Activated CD4-positive, CD25-positive, alpha-beta regulatory T cell treated with anti-CD3 and anti-CD28 coated beads, Interleukin-2, amount 50 U/mL, for 24 hours (primary cell): ENCODE results near the gene ZNF319.

Experiments used
- ATAC-seq, 2 donors: fragments of 150-1000 bp; cut with Tn5 transposase; one replicate each; pipeline ENCODE4 v1.10.0; 2021; ENCODE audit warnings: mild to moderate bottlenecking in 1 of 2, moderate library complexity in 1 of 2

ZNF319 gene

DNA sequence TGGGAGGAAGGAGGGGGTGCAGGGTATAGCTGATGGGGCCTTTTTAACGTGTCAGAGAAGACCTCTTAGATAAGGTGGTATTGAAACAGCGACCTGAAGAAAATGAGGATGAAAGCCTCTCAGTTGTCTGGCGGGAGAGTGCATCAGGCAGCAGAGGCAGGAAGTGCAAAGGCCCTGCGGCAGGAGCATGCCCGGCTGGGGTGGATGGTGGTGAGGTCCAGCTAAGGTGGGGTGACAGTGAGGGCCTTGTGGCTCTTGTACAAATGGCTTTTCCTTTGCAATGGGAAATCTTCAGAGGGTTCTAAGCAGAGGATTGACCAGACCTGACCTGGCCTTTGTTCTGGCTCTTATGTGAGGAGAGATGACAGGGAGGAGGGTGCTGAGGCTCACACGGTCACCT, 36.5 kb upstream of the ZNF319 start:
- no peak for ATAC-seq

DNA sequence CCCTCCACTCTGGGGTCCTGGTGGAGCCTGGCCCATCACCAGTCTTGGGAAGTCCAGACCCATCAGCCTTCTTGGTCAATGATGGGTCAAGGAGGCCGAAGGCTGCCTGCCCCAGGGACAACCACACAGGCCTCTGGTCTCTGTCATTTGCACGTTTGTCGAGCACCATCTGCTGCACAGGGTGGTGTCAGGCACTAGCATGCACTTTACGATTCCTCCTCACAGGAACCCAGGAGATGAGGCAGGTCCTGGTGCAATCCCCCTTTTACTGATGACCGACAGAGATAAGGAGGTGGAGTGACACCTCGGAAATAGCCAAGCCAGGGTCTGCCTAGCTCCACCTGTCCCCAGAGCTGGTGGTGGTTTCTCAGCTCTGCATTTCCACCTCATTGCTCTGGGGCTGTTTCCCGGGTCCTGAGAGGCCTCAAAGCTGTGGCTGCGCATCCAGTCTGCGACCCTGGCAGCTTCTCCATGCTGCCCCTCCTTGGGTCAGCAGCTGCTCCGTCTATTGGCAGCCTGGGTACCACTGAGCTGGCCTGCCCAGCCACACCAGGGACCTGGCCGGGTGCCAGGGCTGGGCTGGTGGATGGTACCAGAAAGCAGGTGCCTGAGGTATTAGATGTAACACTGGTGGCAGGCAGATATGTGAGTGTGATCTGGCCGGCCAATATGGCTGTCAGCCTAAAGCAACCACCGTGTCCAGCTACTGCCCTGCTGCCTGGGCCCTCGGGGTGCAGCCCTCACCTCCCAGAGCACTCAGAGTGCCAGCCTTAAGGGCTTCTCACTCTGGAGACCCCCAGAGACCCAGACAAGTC, 35.1 kb upstream of the ZNF319 start:
- ATAC-seq: no peak

DNA sequence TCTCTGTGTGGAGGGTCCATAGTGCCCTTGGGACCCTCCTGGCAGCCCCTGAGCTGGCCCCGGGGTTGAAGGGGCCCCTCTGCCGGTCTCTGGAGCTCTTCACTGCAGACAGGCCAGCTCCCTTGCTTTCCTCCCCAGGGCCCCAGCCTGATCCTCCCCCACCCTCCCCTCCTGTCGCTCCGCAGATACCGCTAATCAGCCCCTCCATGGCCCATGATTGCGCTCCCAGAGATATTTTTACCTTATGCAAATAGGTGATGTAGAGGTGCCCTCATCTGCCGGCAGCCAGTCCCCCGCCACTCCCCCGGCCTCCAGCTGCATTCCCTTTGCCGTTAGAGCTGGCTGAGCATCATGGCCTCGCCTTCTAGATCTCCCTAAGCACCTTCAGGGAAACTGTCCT, 34.3 kb upstream of the ZNF319 start:
- ATAC-seq: no peak

DNA sequence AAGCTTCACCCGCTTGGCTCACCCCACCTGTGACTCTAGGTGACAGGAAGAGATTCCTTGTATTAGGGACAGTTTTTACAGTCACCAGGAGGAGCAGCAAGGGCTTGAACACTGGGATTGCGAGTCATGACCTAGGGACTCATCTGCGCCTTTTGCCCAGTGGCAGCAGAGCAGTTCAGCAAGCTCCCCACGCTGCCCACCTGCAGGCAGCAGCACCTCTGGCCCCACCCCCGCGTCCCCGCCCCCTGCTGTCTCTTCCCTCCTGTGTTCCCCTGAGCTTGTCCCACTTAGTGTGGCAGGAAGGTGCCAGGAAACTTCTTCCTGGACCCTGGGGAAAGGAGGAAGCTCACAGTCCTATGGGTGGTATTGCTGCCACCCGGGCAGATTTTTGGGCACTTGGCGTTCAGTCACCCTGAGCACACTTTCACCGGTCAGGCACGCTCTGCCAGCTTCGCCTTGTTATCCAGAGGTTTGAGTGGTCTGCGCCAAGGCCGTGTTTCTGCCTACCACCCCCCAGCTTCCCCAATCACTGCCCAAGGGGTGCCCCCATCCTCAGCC, 33.7 kb upstream of the ZNF319 start:
- no peak for ATAC-seq

DNA sequence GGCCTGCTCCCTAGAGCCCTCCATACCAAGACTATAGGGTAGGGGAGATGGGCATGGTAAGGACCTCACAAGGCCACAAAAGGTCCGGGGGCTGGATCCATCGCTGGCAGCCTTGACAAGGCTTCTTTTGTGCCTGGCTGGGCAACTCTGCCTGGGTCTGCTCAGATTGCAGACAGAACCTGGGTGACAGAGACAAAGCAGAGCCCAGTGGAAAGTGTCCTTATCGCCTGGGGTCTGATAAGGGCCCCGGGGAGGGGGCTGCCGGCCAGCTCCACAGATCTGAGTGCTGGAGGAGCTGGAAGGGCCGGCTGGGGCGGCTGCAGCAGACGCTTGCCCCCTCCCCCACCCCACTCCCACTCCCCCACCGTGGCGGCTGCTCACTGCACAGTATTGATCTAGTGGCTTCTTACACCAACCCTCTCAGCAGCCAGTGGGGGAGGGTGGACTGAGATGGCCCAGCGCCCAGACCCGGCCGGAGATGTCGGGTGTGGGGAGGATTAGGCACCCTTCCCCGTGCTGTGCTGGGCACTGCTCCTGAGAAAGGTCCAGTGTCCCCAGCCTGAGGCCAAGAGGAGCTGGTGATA, 32.3 kb upstream of the ZNF319 start:
- no peak for ATAC-seq

DNA sequence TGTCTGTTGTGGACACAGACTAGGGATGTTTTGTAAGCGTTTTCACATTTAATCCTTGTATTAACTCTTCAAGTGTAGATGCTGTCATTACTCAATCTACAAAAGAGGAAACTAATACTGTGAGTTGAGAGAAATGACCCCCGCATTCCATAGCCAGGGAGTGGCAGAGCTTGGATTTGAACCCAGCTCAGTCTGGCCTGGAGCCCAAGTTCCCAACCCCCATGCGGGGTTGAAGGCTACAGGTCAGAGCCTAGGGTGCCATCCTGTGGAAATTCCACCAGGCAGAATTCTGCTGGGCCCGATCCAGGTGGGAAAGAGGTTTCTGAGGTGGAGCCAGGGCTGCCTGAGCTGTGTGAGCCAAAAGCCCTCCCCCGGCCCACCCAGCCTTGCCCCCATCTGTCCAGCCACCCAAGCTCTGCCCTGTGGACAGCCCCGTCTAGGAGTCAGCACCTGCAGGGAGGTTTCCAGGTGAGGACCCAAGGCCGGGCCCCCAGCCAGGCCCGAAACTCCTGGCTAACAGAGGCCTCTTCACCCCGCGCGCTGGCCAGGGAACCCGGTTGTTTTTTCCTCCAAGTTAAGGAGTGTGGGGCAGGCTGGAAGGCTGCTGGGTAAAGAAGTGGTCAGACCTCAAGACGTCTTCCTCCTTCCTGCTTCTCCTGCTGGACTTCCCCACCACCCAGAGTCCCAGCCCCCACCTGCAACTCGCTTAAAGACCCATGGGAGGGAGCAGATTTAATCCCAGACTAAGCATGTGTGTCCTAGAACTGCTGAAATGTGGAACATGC, 30.7 kb upstream of the ZNF319 start:
- no peak for ATAC-seq

DNA sequence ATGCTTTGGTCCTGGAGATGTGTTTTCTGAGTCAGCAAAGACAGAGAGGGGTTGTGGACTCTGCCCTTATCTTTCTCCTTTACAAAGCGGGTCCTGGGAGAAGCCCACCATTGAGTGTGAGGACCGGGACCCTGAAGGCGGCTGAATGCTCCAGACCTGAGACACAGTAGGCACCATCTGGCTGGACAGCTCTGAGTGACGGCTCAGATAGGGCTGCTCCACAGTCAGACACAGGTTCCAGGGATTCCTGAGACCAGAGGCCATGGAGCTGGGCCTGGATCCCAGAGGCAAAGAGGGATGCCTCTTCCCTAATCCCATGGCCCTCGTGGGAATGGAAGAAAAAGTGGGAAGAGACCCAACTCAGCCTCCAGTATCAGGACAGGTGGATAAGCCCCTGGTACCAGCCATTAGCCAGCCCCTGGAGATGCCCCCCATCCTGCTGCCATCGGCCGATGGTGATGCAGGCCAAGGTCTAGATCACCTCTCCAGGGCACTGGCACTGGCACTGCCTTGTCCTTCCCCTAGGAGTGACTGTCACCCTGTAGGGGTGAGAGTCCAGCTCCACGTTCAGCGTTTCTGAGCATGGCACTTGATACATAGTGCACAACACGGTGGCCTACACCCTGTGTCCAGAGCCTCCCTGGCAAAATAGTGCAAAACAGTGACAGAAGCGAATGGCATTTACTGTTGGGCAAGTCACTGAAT, 29.8 kb upstream of the ZNF319 start:
- no peak for ATAC-seq

DNA sequence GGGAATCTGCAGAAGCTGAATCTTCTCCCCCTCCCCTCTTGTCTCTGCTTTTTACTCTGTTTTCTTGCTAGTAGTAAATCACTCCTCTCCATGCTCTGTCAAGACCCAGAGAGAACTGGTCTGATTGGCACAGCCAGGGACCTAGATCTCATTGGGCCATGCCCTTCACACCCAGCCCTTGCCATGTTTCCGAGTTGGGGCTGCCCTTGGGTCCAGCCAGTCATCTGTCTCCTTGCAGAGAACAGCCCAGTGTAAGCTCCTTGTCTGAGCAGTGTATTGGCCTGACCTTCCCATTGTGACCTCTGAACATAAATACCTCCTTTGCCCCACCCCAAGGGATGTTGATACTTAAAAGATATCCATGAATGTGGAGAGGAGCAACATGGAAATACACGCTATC, 28.9 kb upstream of the ZNF319 start:
- no peak for ATAC-seq

DNA sequence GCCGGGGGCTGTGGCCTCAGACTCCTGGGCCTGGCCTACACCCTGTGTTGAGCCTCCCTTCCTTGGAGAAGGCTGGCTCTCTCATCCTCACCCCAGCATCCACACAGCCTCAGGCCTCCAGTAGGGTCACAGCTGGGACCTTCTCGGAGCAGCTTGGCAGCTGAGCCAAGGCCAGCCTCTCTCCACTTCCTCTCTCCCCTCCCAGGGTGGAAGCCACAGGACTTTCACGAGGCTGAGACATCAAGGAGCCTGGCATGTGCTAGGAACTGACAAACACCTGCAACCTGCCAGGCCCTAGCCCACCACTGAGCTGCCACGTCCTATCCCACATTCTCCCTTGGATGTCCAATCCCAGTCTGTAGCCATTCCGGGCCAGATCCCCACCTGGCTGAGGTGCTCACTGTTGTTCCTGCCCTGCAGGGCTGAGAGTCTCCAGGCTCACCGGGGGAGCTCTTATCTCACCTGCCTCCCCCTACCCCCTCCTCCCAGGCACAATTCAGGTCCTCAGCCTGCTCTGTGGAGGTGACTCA, 28.1 kb upstream of the ZNF319 start:
- ATAC-seq: no peak

DNA sequence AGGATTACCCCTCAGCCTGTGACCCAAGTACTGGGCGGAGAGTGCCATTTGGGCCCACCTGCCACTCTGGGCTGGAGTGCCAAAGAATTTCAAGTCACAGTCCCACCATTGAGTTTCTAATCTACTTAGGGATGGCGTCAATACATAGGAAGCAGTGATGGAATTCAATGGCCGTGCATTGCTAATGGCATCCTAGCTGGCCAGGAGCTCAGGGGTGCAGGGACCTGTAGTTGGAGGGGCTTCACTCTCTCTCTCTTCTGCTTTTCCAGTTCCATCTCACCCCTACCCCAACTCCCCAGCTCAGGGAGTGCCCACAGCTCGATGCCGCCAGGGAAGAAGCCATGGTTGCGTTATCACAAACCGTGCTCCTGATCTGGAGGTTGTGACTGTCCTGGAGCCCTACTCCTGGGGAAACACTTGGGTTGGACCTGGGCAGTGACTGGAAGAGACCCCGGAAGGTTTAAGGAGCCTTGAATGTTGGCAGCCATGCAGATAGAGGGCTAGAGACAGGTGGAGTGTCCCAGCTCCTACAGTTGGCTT, 27.5 kb upstream of the ZNF319 start:
- ATAC-seq: no peak

DNA sequence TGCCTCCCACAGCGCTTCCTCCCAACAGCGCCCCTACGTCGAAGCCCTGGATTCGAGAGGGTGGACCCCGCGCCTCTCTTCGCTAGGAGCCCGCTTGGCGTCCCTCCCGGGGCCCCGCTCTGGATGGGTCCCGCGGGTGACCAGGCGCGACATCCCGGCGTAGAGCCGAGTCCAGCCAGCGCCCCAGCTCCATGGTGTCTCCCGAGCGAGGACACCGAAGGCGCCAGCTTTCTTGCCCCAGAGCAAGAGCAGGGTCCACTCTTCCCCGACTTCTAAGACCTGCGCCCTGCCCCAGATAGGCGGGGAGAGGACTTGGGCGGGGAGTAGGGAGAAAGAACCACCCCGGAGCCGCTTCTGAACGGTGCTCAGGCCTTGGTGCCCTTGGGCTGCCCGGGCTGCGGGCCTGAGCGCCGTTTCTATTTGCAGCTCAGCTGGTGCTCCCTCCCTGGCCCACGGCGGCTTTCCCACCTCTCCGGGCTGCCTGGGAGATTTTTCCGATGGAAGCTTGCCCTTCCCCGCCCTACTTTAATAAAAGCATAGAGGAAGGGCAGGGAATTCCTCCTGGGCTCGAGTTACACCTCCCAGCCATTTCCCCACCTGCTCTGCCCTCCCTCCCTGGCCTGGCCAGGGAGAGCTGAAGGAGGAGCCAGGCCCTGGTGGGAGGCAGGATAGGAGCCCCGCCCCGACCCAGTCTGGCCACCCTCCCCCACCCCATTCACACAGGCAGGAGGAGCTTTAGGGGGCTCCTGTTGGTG, 26.9 kb upstream of the ZNF319 start:
- ATAC-seq: no peak

DNA sequence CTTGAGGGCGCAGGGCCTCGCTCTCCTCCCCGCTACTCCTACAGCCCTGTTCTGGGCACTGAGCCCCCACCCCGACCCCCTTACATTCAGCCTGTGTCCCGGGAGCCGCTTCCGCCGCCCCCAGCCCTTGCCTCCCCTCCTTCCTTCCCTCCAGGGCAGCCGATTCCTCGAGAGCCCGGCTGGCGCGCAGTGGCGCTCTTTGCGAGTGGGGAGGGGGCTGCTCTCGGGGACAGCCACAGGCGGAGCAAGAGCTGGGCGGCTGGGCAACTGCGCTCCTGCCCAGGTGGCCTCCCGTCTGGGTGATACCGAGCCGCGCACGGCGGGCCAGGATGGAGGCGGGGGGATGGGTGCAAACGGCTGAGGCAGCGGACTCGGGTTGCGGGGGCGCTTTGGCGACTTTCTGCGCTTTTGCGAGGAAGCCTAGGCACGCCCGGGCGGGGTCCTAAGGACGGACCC, 26.3 kb upstream of the ZNF319 start:
- ATAC-seq: no peak

DNA sequence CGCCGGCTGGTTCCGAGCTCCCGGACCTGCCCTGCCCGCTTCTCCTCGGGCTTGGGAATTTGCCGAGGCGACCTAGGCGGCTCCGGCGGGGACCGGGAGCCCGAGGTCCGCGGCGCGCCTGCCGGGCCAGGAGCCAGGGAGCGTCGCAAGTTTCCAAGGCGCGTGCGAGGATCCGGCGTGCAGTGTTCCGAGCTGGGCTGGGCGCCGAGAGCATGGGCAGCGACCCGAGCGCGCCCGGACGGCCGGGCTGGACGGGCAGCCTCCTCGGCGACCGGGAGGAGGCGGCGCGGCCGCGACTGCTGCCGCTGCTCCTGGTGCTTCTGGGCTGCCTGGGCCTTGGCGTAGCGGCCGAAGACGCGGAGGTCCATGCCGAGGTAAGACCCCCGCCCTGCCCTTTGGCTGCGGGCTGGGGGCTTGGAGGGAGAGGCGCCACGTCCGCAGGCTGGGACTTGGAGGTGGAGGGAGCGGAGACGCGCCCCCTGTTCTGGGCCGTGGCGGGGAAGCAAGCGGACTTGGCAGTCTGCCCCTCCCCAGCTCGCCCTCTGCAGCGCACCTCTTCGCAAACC, 25.8 kb upstream of the ZNF319 start:
- ATAC-seq: peak in 1 of 2 donors; percentile 14

DNA sequence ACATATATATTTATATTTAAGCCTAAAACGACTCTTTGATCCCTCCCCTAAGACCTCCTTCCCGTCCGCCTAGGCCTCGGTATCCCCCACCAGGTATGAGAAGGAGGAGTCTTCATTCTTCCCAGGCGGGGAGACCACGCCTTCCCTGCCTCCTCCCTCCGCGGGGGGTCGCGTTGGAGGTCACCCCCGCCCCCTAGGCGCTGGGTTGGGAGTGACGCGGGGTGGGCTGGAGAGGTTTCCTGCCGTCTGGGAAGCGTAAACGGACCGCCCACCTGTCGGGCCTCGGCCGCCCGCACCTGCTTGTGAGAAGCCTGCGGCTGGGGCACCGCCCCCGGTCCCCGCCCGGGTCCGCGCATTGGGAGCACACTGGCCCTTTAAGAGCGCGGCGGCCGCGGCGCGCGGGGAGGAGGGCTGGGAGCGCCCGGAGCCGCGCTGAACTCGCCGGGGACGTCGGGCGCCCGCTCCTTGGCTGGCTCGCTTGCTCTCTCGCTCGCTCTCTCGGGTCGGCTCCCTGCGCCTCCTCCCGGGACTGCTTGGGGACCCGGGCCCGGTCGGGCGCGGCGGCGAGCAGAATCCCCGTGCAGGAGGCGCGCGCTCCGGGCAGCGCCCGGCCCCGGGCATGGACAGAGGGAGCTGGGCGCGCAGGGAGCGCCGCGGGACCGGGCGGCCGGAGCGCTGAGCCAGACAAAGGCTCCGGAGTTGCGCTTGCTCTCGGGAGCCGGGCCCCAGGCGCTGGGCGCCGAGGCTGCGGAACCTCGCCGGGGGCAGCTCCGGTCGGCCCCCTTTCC, 25.1 kb upstream of the ZNF319 start, which contains the start of gene MMP15:
Gene MMP15, plus strand, starts transcription at position 404 of the 788 bp plus-strand sequence. CDS start 597 bp downstream, outside the sequence.
- ATAC-seq: peak; percentile 80 to 82

DNA sequence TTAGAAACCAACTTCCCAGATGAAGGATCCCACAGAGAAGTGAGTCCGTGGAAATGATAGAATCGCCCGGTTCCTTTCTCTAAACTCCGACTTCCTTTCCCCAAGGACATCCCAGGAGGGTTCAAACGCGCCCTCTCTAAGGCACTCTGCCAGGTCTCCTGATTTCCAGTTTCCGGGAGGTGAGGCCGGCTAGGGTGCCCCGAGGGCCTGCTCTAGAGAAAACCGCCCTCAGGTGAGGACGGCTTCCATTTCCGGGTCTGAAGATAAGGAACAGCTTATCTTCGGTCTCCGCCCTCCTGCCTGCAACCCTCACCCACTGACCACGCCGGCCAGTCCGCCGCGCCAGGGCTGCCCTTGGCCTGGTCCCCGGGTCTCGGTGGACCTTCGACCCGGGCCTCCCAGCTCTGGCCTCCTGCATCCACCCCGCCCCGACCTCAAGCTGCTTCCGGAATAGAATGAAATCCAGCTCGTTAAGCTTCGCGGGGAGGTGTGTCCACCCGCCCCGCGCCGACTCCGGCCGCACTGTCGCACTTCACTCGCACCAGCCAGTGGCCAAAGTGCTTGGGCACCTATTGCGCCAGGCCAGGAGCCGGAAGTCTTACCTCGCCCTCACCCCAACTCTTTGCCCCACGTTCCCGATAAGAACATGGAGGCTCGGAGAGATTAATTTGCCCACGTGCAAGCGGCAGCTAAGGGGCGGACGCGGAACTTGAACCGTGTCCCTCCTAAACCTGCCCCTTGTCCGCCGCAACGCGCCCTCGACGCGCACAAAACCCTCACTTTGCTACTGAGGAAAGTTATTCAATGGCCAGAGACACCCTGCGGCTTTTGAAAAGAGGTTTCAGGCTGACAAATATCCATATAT, 24.2 kb upstream of the ZNF319 start:
- ATAC-seq: peak; percentile 9 to 22

DNA sequence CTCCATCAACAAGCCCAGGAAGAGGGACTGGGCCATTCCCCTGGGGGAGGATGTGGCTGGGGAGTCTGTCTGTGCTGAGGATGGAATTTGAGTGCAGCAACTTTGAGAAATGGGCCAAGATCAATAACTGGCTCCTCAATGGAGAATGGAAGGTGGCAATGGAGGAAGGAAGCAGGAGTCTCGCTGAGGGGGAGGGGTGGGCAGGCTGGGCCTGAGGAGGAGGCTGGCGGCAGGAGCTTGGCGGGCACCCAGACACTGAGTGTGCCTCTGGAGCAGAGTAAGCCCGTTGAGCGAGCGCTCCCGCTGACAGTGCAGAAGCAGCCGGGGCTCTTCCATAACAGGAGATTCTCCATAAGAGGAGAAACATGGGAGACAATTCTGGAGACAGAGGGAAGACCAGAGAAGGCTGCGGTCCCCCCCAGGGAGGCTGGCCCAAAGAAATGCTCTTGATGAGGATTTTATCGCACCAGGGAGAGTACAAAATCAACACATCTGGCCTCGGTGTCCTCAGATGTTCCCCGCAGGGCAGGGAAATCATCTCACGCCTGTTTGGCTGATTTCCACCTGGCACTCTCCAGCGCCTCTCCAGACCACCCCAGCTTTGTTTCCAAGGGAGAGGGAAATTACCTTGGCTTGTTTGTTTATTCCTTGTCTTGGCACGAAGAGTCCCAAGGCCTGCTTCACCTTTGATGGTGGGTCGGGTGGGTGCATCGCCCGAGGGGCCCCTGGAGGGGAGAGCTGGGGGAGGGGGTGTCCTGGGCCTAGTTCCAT, 22.3 kb upstream of the ZNF319 start:
- ATAC-seq: no peak

DNA sequence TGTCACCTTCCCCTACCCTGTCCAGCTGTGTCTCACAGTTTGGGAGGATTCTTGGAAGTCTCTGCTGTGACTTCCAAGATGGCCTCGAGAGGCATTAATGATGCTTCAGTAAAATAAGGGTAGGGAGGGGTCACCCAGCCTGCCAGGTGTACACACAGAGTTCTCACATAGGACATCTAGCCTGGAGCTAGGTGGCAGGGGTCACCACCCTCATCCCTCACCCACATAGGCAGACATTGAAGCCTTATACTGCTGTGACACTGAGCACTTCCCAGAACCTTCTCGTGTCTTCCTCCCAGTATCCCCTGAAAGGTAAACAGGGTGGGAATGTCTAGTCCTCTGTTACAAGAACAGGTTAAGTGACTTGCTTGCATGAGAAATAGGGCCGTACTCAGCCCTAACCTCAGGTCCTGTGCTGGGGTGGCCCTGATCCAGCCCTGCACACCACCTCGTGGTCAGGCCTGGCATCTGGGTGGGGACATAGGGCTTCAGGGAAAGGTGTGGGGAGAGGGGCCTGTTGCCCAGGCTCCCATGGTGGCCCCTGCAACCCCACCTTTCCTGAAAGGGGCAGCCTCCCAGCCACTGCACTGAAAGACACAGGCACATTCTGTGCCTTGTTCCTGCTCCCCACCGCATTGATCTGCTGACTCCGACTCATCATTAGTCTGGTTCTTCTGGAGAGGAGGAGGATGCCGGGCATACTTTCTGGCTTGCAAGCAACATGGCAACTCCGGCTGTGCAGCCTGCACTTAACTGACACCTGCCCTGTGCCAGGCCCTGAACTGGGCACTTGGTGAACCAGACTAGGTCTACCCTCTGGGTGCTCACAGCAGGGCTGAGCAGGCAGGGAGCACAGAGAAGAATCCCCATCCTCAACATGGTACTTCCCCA, 21.4 kb upstream of the ZNF319 start:
- ATAC-seq: no peak
